Right lobe of liver (tissue), 6 donors: ENCODE results near the gene CISH. TPM values are rescaled to one million over a fixed set of nuclear protein-coding genes. Genes with fewer than 3 reads are reported as not detected.
A peak's percentile ranks its signal among the peaks of the same experiment; 100 is the strongest.

Source experiments
- ATAC-seq, 4 donors: fragments of 200-7000 bp; cut with Tn5 transposase; one replicate each; pipeline ENCODE4 v1.9.1; 2020; ENCODE audit warnings: mild to moderate bottlenecking in 4 of 4, moderate library complexity in 4 of 4
- DNase-seq, 3 donors: peaks; one replicate each; pipeline ENCODE4 v3.0.0-alpha.2; 2020
- H3K27ac ChIP-seq, 3 donors: fragments of 200-600 bp; one replicate each; pipeline ENCODE4 v1.8.0; 2022
- H3K27me3 ChIP-seq, 2 donors: fragments of 200-600 bp; one replicate each; pipeline ENCODE4 v1.8.0; 2022
- H3K36me3 ChIP-seq, 4 donors: fragments of 200-600 bp; sonication (generic) in 1 of 4; one replicate each; pipeline versions ENCODE4 v1.5.1 to v1.8.0; 2017 to 2022; ENCODE audit warnings: control low read depth in 1 of 4
- H3K4me1 ChIP-seq, 4 donors: fragments of 200-600 bp; sonication (generic) in 1 of 4; one replicate each; pipeline versions ENCODE4 v1.5.1 to v1.8.0; 2017 to 2022; ENCODE audit warnings: control low read depth in 1 of 4
- H3K4me3 ChIP-seq, 3 donors: fragments of 200-600 bp; one replicate each; pipeline ENCODE4 v1.8.0; 2022
- H3K9me3 ChIP-seq, 4 donors: fragments of 200-600 bp; sonication (generic) in 1 of 4; one replicate each; pipeline versions ENCODE4 v1.5.1 to v1.8.0; 2017 to 2022; ENCODE audit warnings: control low read depth in 1 of 4
- POLR2A ChIP-seq: fragments of 450-650 bp; IDR thresholded peaks from one replicate; pipeline ENCODE4 v1.6.1; 2017; ENCODE audit warnings: antibody characterized with exemption, mild to moderate bottlenecking
- WGBS: methylation state at CpG from one replicate; pipeline ENCODE4 v1.1.6; 2018; ENCODE audit warnings: low coverage, low lambda C conversion rate; ENCODE audit not compliant: insufficient coverage; ENCODE audit errors: missing lambda C conversion rate; 5-methylcytosine and 5-hydroxymethylcytosine counted together
- intact Hi-C, 2 donors: fragments of 100-400 bp; cut with DNase I; formaldehyde crosslinking; loops; one replicate each; pipeline versions ENCODE4 v1.11.2 to v1.14.1; 2022
- total RNA-seq, 6 experiments: library from RNA; depleted of rRNA in 2 of 6; stranded (reverse); fragments of >200 nt in 2 of 6; fragmentation: NEBNext Ultra II Directional in 3 of 6; extraction: Animal tissue kit (Norgen Biotek cat#: 25700) in 3 of 6; gene quantifications; one replicate each; pipeline versions ENCODE4 v1.1.0 to v1.2.4, GENCODE V29; 2016 to 2023
- TF ChIP-seq, protein P1 (sequence below), 4 donors: fragments of 200-600 bp in 3 of 4; fragments of 450-650 bp in 1 of 4; IDR thresholded peaks; one replicate each; pipeline versions ENCODE4 v1.5.1 to v1.8.0; 2016 to 2022; ENCODE audit warnings: antibody characterized with exemption in 4 of 4, mild to moderate bottlenecking in 2 of 4
- donor health status: DM: no; HTN: yes; CAD: no.
- donor health status: DM: no; HTN: no; CAD: no.
- donor health status: DM: no; HTN: no; CAD: no.
- donor health status: DM: no; HTN: yes; CAD: no.
- donor health status: DM: no; HTN: yes; CAD: no.

Gene CISH
- total RNA-seq, 6 experiments from 2014 or later: 5.3 to 28.1 (median 17.8) TPM

- WGBS: no CpG with 5 or more reads among the region's 2 CpGs
- Histone ChIP-seq H3K27me3 (no peaks in the 10 kb centered on the region), H3K9me3 (no peaks in the 10 kb centered on the region), H3K4me1 (no peaks in the 10 kb centered on the region), H3K36me3 (no peaks in the 10 kb centered on the region), H3K27ac (no peak overlapping the region), H3K4me3 (no peak overlapping the region)
- ATAC-seq (no peak), DNase-seq (no peak)
- TF ChIP-seq, protein P1, sequence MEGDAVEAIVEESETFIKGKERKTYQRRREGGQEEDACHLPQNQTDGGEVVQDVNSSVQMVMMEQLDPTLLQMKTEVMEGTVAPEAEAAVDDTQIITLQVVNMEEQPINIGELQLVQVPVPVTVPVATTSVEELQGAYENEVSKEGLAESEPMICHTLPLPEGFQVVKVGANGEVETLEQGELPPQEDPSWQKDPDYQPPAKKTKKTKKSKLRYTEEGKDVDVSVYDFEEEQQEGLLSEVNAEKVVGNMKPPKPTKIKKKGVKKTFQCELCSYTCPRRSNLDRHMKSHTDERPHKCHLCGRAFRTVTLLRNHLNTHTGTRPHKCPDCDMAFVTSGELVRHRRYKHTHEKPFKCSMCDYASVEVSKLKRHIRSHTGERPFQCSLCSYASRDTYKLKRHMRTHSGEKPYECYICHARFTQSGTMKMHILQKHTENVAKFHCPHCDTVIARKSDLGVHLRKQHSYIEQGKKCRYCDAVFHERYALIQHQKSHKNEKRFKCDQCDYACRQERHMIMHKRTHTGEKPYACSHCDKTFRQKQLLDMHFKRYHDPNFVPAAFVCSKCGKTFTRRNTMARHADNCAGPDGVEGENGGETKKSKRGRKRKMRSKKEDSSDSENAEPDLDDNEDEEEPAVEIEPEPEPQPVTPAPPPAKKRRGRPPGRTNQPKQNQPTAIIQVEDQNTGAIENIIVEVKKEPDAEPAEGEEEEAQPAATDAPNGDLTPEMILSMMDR (IDR thresholded peaks at IDR 0.05): no peak
- no peak for TF ChIP-seq POLR2A
- intact Hi-C loops: loop anchor here in 1 of 2 donors (10.0 kb wide), 1 partner anchor 750 kb away; no protein-coding TSS in a partner anchor
Measured at GRCh38 chr3:50624634-50625033, 13.1 kb upstream of the CISH start.

GRCh38 chr3:50623840-50624474 lies 12.4 kb upstream of the CISH start:
- intact Hi-C loops: loop anchor here in 1 of 2 donors (10.0 kb wide), 1 partner anchor 751 kb away; no protein-coding TSS in a partner anchor
- 52% methylated on average over 3 of the region's 6 CpGs for WGBS
- Histone ChIP-seq H3K4me3 (no peak overlapping the region), H3K36me3 (no peaks in the 10 kb centered on the region), H3K4me1 (no peaks in the 10 kb centered on the region), H3K27ac (no peak overlapping the region), H3K27me3 (no peaks in the 10 kb centered on the region), H3K9me3 (no peaks in the 10 kb centered on the region)
- DNase-seq (no peak), ATAC-seq (peak in 2 of 4 donors; percentile 10 to 21)
- no peak for TF ChIP-seq POLR2A
- TF ChIP-seq, protein P1 (IDR thresholded peaks at IDR 0.05): no peak

DNA sequence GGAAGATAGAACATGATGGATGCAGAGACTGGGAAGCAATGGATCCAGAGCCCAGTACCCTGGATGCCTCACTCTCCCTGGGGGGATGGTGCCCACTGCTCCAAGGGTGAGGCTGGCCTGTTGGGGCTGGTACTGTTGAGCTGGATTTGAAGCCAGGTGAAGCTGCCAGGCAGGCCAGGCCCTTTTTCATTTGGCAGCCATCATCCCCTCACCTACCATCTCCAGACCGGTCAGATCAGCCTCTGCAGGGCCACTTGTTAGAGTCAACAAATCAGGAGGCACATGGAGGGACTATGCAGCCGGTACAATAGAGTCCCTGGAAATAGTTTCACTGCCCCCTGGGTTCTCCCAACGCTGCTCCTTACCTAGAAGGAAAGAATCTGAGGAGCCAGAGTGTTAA lies 11.3 kb upstream of the CISH start:
- DNase-seq (no peak), ATAC-seq (no peak)
- H3K4me1 ChIP-seq: peaks cover 0 to 10% (median 0%) of the 10 kb centered on the region in 4 donors
- no peak for TF ChIP-seq POLR2A
- TF ChIP-seq, protein P1 (IDR thresholded peaks at IDR 0.05): no peak
- H3K9me3 ChIP-seq: no peaks in the 10 kb centered on the region
- 100% methylated on average over 2 of the region's 3 CpGs for WGBS
- H3K27ac ChIP-seq: no peak overlapping the region
- no peaks in the 10 kb centered on the region for H3K36me3 ChIP-seq
- intact Hi-C loops: loop anchor here in 1 of 2 donors (10.0 kb wide), 1 partner anchor 752 kb away; no protein-coding TSS in a partner anchor
- H3K27me3 ChIP-seq: no peaks in the 10 kb centered on the region
- no peak overlapping the region for H3K4me3 ChIP-seq

DNA sequence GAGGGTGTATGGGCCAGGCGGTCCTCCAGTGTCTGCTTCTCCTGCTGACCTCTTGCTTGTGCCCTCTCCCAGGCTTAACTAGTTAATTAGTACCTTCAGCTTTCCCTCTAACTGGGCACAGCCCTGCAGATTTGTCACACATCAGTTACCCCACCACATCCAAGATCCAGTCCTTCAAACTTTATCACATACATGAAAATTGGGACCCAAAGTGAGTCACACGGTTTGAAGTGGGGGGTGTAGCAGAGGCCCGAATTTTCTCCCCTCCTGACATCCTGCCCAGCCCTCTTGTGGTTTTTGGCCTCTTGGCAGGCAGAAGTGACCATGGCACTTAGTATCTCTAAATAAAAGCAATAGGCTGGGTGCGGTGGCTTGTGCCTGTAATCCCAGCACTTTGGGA lies 9.2 kb upstream of the CISH start:
- H3K4me1 ChIP-seq: peaks cover 0 to 16% (median 4%) of the 10 kb centered on the region in 4 donors
- intact Hi-C loops: loop anchor here in 1 of 2 donors (10.0 kb wide), 1 partner anchor 754 kb away; no protein-coding TSS in a partner anchor
- H3K27ac ChIP-seq: peak overlapping the region in 1 of 3 donors; percentile 18
- no peak overlapping the region for H3K4me3 ChIP-seq
- no peak for DNase-seq
- no peaks in the 10 kb centered on the region for H3K9me3 ChIP-seq
- TF ChIP-seq POLR2A: no peak
- TF ChIP-seq, protein P1 (IDR thresholded peaks at IDR 0.05): no peak
- H3K27me3 ChIP-seq: no peaks in the 10 kb centered on the region
- no peak for ATAC-seq
- 57% methylated on average over 4 of the region's 4 CpGs for WGBS
- no peaks in the 10 kb centered on the region for H3K36me3 ChIP-seq
